ENCODE data around the gene LUZP1. TPM values are rescaled to one million over a fixed set of nuclear protein-coding genes. Genes with fewer than 3 reads are reported as not detected.

The LUZP1 gene
- total and polyA plus RNA-seq, 2 donors (not counting 3 experiments of a cell fraction or from before 2014, with no cell fraction given): 26.3 to 82.4 TPM

DNA sequence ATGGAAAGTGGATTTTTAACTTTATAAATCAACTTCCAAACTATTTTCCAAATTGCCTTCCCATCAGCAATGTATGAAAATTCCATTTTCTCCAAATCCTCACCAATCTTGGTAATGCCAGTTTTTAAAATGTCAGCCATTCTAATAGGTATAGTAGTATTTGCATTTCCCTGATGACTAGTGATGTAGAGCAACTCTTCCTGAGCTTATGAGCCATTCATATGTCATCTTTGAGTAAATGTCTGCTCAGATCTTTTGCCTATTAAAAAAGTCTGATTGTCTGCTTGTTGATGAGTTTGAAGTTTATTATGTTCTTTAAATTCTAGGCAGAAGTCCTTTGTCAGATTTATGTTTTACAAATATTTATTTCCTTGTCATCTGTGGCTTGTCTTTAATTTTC is 94.6 kb downstream of the LUZP1 start:
- Histone ChIP-seq H3K9ac (replicated peaks; ENCODE audit: extremely low read depth, insufficient read depth, low read length) (no peak overlapping the region), H3K4me3 (replicated peaks in 1 of 3; ENCODE audit: insufficient read depth in 1 of 3, low read depth in 1 of 3, low read length in 3 of 3) (no peak overlapping the region), H3K27me3 (ENCODE audit: control insufficient read depth in 2 of 2, insufficient read depth in 2 of 2, low read length in 2 of 2) (no peaks in the 10 kb centered on the region), H2AFZ (ENCODE audit: low read depth, low read length) (no peak overlapping the region), H3K9me1 (replicated peaks; ENCODE audit: control insufficient read depth, extremely low read depth, insufficient read depth, low read length) (no peaks in the 10 kb centered on the region), H4K20me1 (replicated peaks; ENCODE audit: control insufficient read depth, extremely low read depth, insufficient read depth, low read length) (no peaks in the 10 kb centered on the region), H3K9me3 (replicated peaks; ENCODE audit: control insufficient read depth, insufficient read depth, low read length) (no peaks in the 10 kb centered on the region), H3K36me3 (ENCODE audit: control insufficient read depth in 2 of 2, extremely low read depth in 1 of 2, insufficient read depth in 2 of 2, low read length in 2 of 2) (peaks cover 12 to 30% of the 10 kb centered on the region in 2 experiments), H3K4me2 (ENCODE audit: insufficient read depth, low read length) (no peak overlapping the region), H3K4me1 (ENCODE audit: control insufficient read depth, extremely low read depth, insufficient read depth, low read length) (peaks cover 13% of the 10 kb centered on the region), H3K27ac (ENCODE audit: insufficient read depth, low read depth, low read length) (no peak overlapping the region), H3K79me2 (ENCODE audit: control insufficient read depth, insufficient read depth, low read length) (no peaks in the 10 kb centered on the region)
- FAIRE-seq (no peak), DNase-seq (ENCODE audit: low read depth, low spot score) (no peak)
- dilution Hi-C loops (cut with MboI; ENCODE audit: extremely low pct_ligation_motif_present, low sequenced_read_pairs) (no loop called here), intact Hi-C loops (cut with micrococcal nuclease) (no loop called here)
- TF ChIP-seq, protein P1, sequence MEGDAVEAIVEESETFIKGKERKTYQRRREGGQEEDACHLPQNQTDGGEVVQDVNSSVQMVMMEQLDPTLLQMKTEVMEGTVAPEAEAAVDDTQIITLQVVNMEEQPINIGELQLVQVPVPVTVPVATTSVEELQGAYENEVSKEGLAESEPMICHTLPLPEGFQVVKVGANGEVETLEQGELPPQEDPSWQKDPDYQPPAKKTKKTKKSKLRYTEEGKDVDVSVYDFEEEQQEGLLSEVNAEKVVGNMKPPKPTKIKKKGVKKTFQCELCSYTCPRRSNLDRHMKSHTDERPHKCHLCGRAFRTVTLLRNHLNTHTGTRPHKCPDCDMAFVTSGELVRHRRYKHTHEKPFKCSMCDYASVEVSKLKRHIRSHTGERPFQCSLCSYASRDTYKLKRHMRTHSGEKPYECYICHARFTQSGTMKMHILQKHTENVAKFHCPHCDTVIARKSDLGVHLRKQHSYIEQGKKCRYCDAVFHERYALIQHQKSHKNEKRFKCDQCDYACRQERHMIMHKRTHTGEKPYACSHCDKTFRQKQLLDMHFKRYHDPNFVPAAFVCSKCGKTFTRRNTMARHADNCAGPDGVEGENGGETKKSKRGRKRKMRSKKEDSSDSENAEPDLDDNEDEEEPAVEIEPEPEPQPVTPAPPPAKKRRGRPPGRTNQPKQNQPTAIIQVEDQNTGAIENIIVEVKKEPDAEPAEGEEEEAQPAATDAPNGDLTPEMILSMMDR (IDR thresholded peaks at IDR 0.05; ENCODE audit: extremely low read depth in 1 of 2, insufficient read depth in 1 of 2, low read depth in 1 of 2, low read length in 2 of 2): no peak
- peak; percentile 18 for TF ChIP-seq FOS (IDR thresholded peaks at IDR 0.05; ENCODE audit: borderline replicate concordance, insufficient read depth, low read length)
- no TSS peak for BruUV-seq (replicated peaks)
- CTCF ChIA-PET: no interaction called here
- POLR2A ChIA-PET: no interaction called here

DNA sequence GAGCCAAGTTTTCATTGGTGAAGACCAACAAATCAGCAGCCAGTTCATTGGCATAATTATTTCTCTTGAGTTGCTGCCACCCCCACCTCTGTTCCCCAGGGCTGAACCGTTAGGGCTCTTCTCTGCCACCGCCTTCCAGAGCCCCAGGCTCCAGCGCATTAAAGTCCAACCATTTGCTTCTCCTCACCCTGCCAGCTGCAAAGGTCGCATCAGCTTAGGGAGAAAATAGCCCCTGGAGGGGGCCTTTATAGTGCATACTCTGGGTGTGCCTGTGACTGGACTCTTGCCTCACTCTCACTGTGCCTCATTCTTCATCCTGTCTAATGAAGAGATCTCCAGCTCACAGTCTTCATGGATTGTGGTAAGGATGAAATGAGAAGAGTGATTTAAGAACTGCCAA is 99.0 kb downstream of the LUZP1 start:
- Histone ChIP-seq H3K36me3 (ENCODE audit: control insufficient read depth in 2 of 2, extremely low read depth in 1 of 2, insufficient read depth in 2 of 2, low read length in 2 of 2) (peaks cover 5 to 18% of the 10 kb centered on the region in 2 experiments), H3K9me3 (replicated peaks; ENCODE audit: control insufficient read depth, insufficient read depth, low read length) (no peaks in the 10 kb centered on the region), H3K4me1 (ENCODE audit: control insufficient read depth, extremely low read depth, insufficient read depth, low read length) (peaks cover 22% of the 10 kb centered on the region), H3K4me3 (replicated peaks in 1 of 3; ENCODE audit: insufficient read depth in 1 of 3, low read depth in 1 of 3, low read length in 3 of 3) (no peak overlapping the region), H3K79me2 (ENCODE audit: control insufficient read depth, insufficient read depth, low read length) (no peaks in the 10 kb centered on the region), H3K9me1 (replicated peaks; ENCODE audit: control insufficient read depth, extremely low read depth, insufficient read depth, low read length) (no peaks in the 10 kb centered on the region), H3K9ac (replicated peaks; ENCODE audit: extremely low read depth, insufficient read depth, low read length) (no peak overlapping the region), H4K20me1 (replicated peaks; ENCODE audit: control insufficient read depth, extremely low read depth, insufficient read depth, low read length) (no peaks in the 10 kb centered on the region), H3K27ac (ENCODE audit: insufficient read depth, low read depth, low read length) (peak overlapping the region; percentile 13), H3K4me2 (ENCODE audit: insufficient read depth, low read length) (no peak overlapping the region), H3K27me3 (ENCODE audit: control insufficient read depth in 2 of 2, insufficient read depth in 2 of 2, low read length in 2 of 2) (no peaks in the 10 kb centered on the region), H2AFZ (ENCODE audit: low read depth, low read length) (no peak overlapping the region)
- ChIA-PET CTCF (interaction anchor here (0.6 to 1.6 kb wide), 5 partner anchors 14 to 115 kb away, joined by 3 to 6 read pairs (median 3); no protein-coding TSS in a partner anchor), POLR2A (no interaction called here)
- dilution Hi-C loops (cut with MboI; ENCODE audit: extremely low pct_ligation_motif_present, low sequenced_read_pairs): no loop called here
- TF ChIP-seq JUN (IDR thresholded peaks at IDR 0.05; ENCODE audit: borderline replicate concordance, insufficient read depth, insufficient read length, low read depth): no peak
- TF ChIP-seq POLR2AphosphoS5 (IDR thresholded peaks at IDR 0.05; ENCODE audit: insufficient read depth, low read depth, low read length): no peak
- TF ChIP-seq GATA2 (IDR thresholded peaks at IDR 0.05; ENCODE audit: insufficient read depth, insufficient read length, low read depth, low read length): no peak
- TF ChIP-seq, protein P2, sequence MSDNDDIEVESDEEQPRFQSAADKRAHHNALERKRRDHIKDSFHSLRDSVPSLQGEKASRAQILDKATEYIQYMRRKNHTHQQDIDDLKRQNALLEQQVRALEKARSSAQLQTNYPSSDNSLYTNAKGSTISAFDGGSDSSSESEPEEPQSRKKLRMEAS (IDR thresholded peaks at IDR 0.05; ENCODE audit: insufficient read depth, insufficient read length): no peak
- no peak for TF ChIP-seq POLR2A (IDR thresholded peaks at IDR 0.05; ENCODE audit: low read depth, low read length)
- no peak for TF ChIP-seq FOS (IDR thresholded peaks at IDR 0.05; ENCODE audit: borderline replicate concordance, insufficient read depth, low read length)
- no peak for TF ChIP-seq MYC (IDR thresholded peaks at IDR 0.05; ENCODE audit: low read depth, low read length)
- TF ChIP-seq, protein P1 (IDR thresholded peaks at IDR 0.05; ENCODE audit: extremely low read depth in 1 of 2, insufficient read depth in 1 of 2, low read depth in 1 of 2, low read length in 2 of 2): no peak
- no peak for TF ChIP-seq EZH2 (IDR thresholded peaks at IDR 0.05; ENCODE audit: borderline replicate concordance, low read depth, low read length, severe bottlenecking)
- intact Hi-C loops (cut with micrococcal nuclease): no loop called here
- BruUV-seq (replicated peaks): no TSS peak
- DNase-seq (ENCODE audit: low read depth, low spot score) (no peak), FAIRE-seq (peak; percentile 58)
